Stimulated activated CD8-positive, alpha-beta memory T cell treated with anti-CD3 and anti-CD28 coated beads, Interleukin-7, amount 100 ng/mL, for 4 hours (primary cell): Measurements from ENCODE around the gene GNB1L.

Experiments used
- DNase-seq, 2 donors: peaks; one replicate each; pipeline ENCODE4 v3.0.0-alpha.2; 2020; ENCODE audit warnings: low read depth in 2 of 2

GNB1L gene

GRCh38 chr22:19809741-19810140, 44.9 kb downstream of the GNB1L start:
- no peak for DNase-seq

GRCh38 chr22:19808873-19809478, 45.7 kb downstream of the GNB1L start:
- no peak for DNase-seq

- DNase-seq: no peak
Observed at GRCh38 chr22:19807914-19808872, 46.5 kb downstream of the GNB1L start.

- no peak for DNase-seq
Observed at GRCh38 chr22:19807161-19807913, 47.3 kb downstream of the GNB1L start.

- no peak for DNase-seq
Observed at GRCh38 chr22:19806213-19807160, 48.2 kb downstream of the GNB1L start.

GRCh38 chr22:19805821-19806212, 48.9 kb downstream of the GNB1L start:
- no peak for DNase-seq

GRCh38 chr22:19803736-19804267, 50.9 kb downstream of the GNB1L start:
- no peak for DNase-seq

- no peak for DNase-seq
Observed at GRCh38 chr22:19802894-19803735, 51.6 kb downstream of the GNB1L start.

GRCh38 chr22:19802001-19802893, 52.4 kb downstream of the GNB1L start:
- no peak for DNase-seq

- DNase-seq: no peak
Observed at GRCh38 chr22:19801340-19802000, 53.2 kb downstream of the GNB1L start.

- DNase-seq: no peak
Observed at GRCh38 chr22:19800761-19801244, 53.9 kb downstream of the GNB1L start.

- no peak for DNase-seq
Observed at GRCh38 chr22:19800306-19800705, 54.4 kb downstream of the GNB1L start.

- DNase-seq: no peak
Observed at GRCh38 chr22:19799322-19800190, 55.1 kb downstream of the GNB1L start.

- DNase-seq: no peak
Observed at GRCh38 chr22:19798891-19799293, 55.8 kb downstream of the GNB1L start.

GRCh38 chr22:19798003-19798665, 56.5 kb downstream of the GNB1L start:
- no peak for DNase-seq

GRCh38 chr22:19797086-19798002, 57.3 kb downstream of the GNB1L start:
- no peak for DNase-seq
